Medulla oblongata (tissue), 1 donor: ENCODE results near the gene DYRK3.

Experiments used
- DNase-seq: peaks from one replicate; pipeline ENCODE4 v3.0.0-alpha.2; 2015; ENCODE audit errors: extremely low spot score

The DYRK3 gene

GRCh38 chr1:206684003-206684402 is 48.7 kb downstream of the DYRK3 start:
- DNase-seq: no peak

- DNase-seq: peak; percentile 84
Measured at GRCh38 chr1:206684478-206685333, 49.4 kb downstream of the DYRK3 start, which contains the start of gene MAPKAPK2. Gene MAPKAPK2, plus strand, starts transcription at chr1:206684905. Its CDS starts 325 bp downstream, at chr1:206685230.

DNA sequence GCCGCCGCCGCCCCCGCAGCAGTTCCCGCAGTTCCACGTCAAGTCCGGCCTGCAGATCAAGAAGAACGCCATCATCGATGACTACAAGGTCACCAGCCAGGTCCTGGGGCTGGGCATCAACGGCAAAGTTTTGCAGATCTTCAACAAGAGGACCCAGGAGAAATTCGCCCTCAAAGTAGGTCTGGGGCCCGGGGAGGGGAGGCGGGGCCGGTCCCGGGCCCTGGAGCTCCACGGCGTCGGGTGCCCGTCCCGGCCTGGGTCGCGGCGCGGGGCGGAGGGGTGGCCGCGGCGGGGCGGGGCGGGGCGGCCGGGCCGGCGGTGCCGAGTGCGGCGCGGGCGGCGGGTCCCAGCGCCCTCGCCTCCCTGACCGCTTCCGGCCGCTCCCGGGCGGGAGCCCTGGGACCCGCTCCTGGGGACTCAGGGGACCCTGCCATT is 50.0 kb downstream of the DYRK3 start:
- DNase-seq: no peak

- DNase-seq: peak; percentile 68
Measured at GRCh38 chr1:206685769-206686477, 50.6 kb downstream of the DYRK3 start.

DNA sequence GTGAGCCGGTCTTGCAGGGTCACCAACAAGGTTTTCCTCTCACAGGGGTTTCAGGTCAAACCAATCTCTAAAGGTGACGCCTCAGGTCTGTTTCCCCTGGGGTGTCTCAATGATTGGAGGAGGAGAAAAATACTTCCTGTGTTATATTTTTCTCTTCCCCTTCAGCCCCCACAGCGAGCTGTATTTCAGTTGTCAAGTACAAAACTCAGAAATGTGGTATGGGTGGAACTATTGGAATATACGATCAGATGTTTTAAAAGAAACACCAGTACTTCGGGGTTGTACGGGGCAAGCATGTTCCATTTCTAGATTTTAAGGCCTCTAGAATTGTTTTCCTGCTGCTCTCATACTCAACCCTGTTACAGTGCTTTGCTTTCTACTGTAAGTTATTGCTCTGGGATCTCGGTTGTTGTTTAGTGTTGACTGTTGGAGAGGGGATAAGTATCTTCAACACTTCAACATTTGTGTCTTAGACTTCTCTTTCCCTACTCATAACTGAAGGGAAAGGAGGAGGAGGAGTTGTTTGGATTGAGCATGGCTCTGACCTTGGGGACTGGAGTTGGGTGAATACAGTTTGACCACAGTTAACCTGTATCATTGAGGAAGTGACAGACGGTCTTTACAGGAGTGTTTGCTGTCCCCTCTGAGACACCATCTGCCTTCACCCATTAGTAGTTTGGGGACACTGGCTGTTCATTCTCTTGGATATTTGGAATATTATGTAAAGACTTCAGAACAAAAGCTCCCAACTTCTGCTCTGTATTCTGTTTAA is 51.3 kb downstream of the DYRK3 start:
- no peak for DNase-seq

GRCh38 chr1:206687251-206687914 is 52.0 kb downstream of the DYRK3 start:
- DNase-seq: no peak

DNA sequence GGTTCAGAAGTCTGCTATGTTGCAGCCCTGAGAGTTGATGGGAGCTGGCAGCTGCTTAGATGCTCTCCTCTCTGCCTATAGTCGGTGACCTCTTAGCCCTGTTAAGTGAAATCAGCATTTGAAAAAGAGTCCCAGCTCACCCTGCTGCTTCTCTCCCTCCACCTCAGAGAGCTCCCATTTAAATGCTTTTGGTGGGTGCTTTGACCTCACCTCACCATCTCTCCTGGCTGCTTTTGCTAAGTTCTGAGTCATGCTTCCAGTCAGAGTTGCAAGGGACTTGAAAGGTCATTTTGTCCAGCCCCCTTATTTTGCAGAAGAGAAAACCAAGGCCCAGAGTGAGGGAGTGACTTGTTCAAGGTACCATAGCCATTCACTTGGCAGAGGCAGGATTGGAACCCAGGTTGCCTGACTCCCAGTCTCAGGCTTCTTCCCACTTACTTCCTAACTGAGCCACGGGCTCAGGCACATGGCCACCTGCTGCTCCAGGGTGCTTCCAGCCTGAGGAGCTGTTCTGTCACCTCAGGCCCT is 52.6 kb downstream of the DYRK3 start:
- no peak for DNase-seq

DNA sequence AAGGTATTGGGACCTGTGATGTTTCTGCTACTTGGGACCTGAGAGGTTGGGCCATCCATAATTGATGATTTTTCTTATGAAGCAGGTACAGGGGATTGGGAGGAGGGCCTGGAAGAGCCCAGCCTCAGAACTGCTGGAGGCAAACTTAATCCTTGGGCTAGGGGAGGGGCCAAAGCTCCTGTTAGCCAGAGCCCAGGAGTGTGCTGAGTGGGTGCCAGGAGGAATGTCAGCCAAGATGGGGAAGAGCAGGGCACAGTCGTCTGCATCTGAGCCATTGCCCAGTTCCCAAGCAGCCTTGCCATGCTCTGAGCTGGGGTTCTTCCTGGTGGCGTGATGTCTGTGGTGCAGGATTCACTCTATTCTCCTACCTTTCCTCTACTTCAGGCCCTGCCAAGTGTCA is 55.2 kb downstream of the DYRK3 start:
- peak; percentile 83 for DNase-seq

- DNase-seq: peak; percentile 48
Measured at GRCh38 chr1:206691604-206692003, 56.3 kb downstream of the DYRK3 start.

GRCh38 chr1:206693029-206693428 is 57.7 kb downstream of the DYRK3 start:
- DNase-seq: peak; percentile 62

- no peak for DNase-seq
Measured at GRCh38 chr1:206693592-206693991, 58.3 kb downstream of the DYRK3 start.

DNA sequence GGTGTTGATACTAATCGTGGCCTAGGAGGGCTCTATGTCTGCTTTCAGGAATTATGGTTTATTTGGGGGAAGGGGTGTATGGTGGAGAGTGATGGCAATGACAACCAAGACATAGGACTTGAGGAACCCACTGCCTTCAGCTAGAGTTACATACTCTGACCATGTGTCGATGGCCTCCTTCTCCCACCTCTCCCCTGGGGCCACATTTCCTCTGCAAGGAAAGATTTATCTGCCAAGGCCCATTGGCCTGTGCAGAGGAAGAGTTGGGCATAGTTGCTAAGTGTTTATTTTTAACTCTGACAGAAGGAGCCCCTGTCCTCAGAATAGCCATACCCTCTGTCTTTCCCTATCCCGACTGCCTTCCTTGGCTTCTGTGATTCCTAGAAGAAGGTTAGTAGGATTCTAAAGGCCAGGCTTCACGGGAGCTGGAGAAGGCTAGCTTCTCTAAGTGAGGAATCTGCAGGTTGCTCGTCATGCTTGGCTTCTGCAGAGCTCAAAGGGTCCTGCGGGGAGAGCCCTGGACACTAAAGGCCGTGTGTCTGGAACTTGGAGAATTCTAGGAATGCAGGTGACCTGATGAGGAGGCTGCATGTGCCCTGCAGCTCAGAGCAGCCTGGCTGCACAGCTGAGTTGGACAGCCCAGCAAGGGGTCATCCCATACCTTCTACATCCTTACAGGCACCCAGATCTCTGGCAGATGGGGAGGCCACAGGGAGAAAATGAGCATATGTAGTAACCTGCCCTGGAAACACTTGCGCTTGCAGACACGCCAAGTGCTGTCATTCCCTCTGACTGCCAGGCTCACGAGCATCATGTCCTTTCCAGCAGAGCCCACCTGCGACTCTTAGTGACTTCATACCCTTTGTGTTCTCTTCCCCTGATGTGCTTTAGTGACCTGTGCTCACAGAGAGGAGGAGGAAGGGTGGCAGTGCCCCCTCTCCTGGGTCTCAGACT is 59.1 kb downstream of the DYRK3 start:
- no peak for DNase-seq

GRCh38 chr1:206695733-206696132 is 60.4 kb downstream of the DYRK3 start:
- no peak for DNase-seq

- DNase-seq: no peak
Measured at GRCh38 chr1:206696812-206697585, 61.7 kb downstream of the DYRK3 start.

GRCh38 chr1:206698011-206698410 is 62.7 kb downstream of the DYRK3 start:
- no peak for DNase-seq
